Keratinocyte (primary cell): ENCODE results near the gene RBX1. TPM values are rescaled to one million over a fixed set of nuclear protein-coding genes. Genes with fewer than 3 reads are reported as not detected.

Experiments
- DNase-seq: peaks from one replicate; pipeline ENCODE4 v3.0.0-alpha.2; 2011; ENCODE audit warnings: low read depth, missing footprints, low spot score
- FAIRE-seq: peaks from 2 replicates; lab custom pipeline; 2011; peaks lifted over from hg19 to GRCh38; lab: Jason Lieb, UNC
- H2AFZ ChIP-seq: 2 replicates; pipeline ENCODE4 v1.6.0; 2012; ENCODE audit warnings: low read length, control low read depth, inconsistent platforms; ENCODE audit not compliant: control insufficient read depth
- H3K27ac ChIP-seq: 2 replicates; pipeline ENCODE4 v1.5.1; 2011; ENCODE audit warnings: low read length; ENCODE audit not compliant: control insufficient read depth, insufficient read depth
- H3K27me3 ChIP-seq: 3 replicates; pipeline ENCODE4 v1.6.0; 2011; ENCODE audit warnings: low read length; ENCODE audit not compliant: control insufficient read depth, insufficient read depth; ENCODE audit errors: extremely low read depth
- H3K36me3 ChIP-seq, 2 experiments: 2 replicates in 1 of 2; 3 replicates in 1 of 2; pipeline ENCODE4 v1.5.1; 2011; ENCODE audit warnings: low read length in 2 of 2, mild to moderate bottlenecking in 1 of 2; ENCODE audit not compliant: control insufficient read depth in 2 of 2, insufficient read depth in 2 of 2; ENCODE audit errors: extremely low read depth in 1 of 2
- H3K4me1 ChIP-seq: 3 replicates; pipeline ENCODE4 v1.5.1; 2011; ENCODE audit warnings: low read length; ENCODE audit not compliant: control insufficient read depth, insufficient read depth; ENCODE audit errors: extremely low read depth
- H3K4me2 ChIP-seq: 3 replicates; pipeline ENCODE4 v1.6.0; 2011; ENCODE audit warnings: low read depth, low read length; ENCODE audit not compliant: control insufficient read depth, insufficient read depth; ENCODE audit errors: extremely low read depth
- H3K4me3 ChIP-seq, 3 experiments: fragments of 200-600 bp in 1 of 3; sonication (generic) in 1 of 3; 2 replicates in 2 of 3; 3 replicates in 1 of 3; pipeline ENCODE4 v1.5.1; 2011 to 2016; ENCODE audit warnings: low read length in 3 of 3, mild to moderate bottlenecking in 3 of 3, control low read depth in 2 of 3, inconsistent platforms in 1 of 3, low read depth in 1 of 3, mixed read lengths in 1 of 3, mixed run types in 1 of 3, moderate library complexity in 1 of 3; ENCODE audit not compliant: control insufficient read depth in 2 of 3, insufficient read depth in 2 of 3; ENCODE audit errors: extremely low read depth in 1 of 3
- H3K79me2 ChIP-seq: 2 replicates; pipeline ENCODE4 v1.6.0; 2012; ENCODE audit warnings: low read length; ENCODE audit not compliant: control insufficient read depth, insufficient read depth
- H3K9ac ChIP-seq: 3 replicates; pipeline ENCODE4 v1.6.0; 2011; ENCODE audit warnings: low read length; ENCODE audit not compliant: control insufficient read depth, insufficient read depth; ENCODE audit errors: extremely low read depth
- H3K9me1 ChIP-seq: 3 replicates; pipeline ENCODE4 v1.6.0; 2011; ENCODE audit warnings: low read length; ENCODE audit not compliant: control insufficient read depth, insufficient read depth; ENCODE audit errors: extremely low read depth
- H3K9me3 ChIP-seq: 2 replicates; pipeline ENCODE4 v1.5.1; 2012; ENCODE audit warnings: low read depth, low read length; ENCODE audit not compliant: control insufficient read depth
- H4K20me1 ChIP-seq: 3 replicates; pipeline ENCODE4 v1.6.0; 2011; ENCODE audit warnings: low read length; ENCODE audit not compliant: control insufficient read depth, insufficient read depth; ENCODE audit errors: extremely low read depth
- CTCF ChIP-seq, 3 experiments: IDR thresholded peaks in 1 of 3; conservative IDR thresholded peaks in 1 of 3; optimal IDR thresholded peaks in 1 of 3; 2 replicates in 2 of 3; 3 replicates in 1 of 3; pipeline versions ENCODE3 to v1.5.1; 2011; ENCODE audit warnings: low read length in 3 of 3, mild to moderate bottlenecking in 3 of 3, moderate library complexity in 2 of 3, control low read depth in 1 of 3, inconsistent platforms in 1 of 3; ENCODE audit not compliant: insufficient read depth in 2 of 3; ENCODE audit errors: extremely low read depth in 1 of 3
- EZH2 ChIP-seq: IDR thresholded peaks from one replicate; pipeline ENCODE4 v1.6.1; 2012; ENCODE audit warnings: inconsistent platforms, mild to moderate bottlenecking, low read length, moderate library complexity
- dilution Hi-C: fragments of 300-500 bp; cut with MboI; formaldehyde crosslinking; loops from one replicate; pipeline ENCODE4 v1.7.0; 2020; ENCODE audit warnings: low sequenced_read_pairs; ENCODE audit not compliant: extremely low pct_ligation_motif_present
- polyA plus RNA-seq, 5 experiments: library from polyadenylated mRNA; depleted of rRNA in 3 of 5; stranded (reverse) in 3 of 5; stranded (forward) in 1 of 5; unstranded in 1 of 5; fragments of >200 nt; gene quantifications; 1 replicate in 1 of 5; 2 replicates in 3 of 5; 3 replicates in 1 of 5; pipeline versions ENCODE4 v1.2.1 to v1.2.3, GENCODE V29; 2011 to 2012; ENCODE audit warnings: missing spikeins in 2 of 5, low read depth in 1 of 5, low replicate concordance in 1 of 5

Gene RBX1
- polyA plus RNA-seq, 1 donor (not counting 4 experiments of a cell fraction or from before 2014, with no cell fraction given): 143 TPM

GRCh38 chr22:40979198-40979597 lies 28.0 kb downstream of the RBX1 start:
- H3K9ac ChIP-seq: no peak overlapping the region
- TF ChIP-seq EZH2: no peak
- TF ChIP-seq CTCF (optimal IDR thresholded peaks at IDR 0.05 in 1 of 3, IDR thresholded peaks at IDR 0.05 in 1 of 3, conservative IDR thresholded peaks at IDR 0.05 in 1 of 3; ENCODE audit: extremely low read depth in 1 of 3, insufficient read depth in 2 of 3, low read length in 3 of 3): no peak
- no peaks in the 10 kb centered on the region for H3K27me3 ChIP-seq
- no peaks in the 10 kb centered on the region for H4K20me1 ChIP-seq
- H3K4me2 ChIP-seq: no peak overlapping the region
- H3K27ac ChIP-seq: no peak overlapping the region
- H3K79me2 ChIP-seq: no peaks in the 10 kb centered on the region
- FAIRE-seq: no peak
- H3K36me3 ChIP-seq: no peaks in the 10 kb centered on the region
- no peak overlapping the region for H3K4me3 ChIP-seq
- no peaks in the 10 kb centered on the region for H3K4me1 ChIP-seq
- no peaks in the 10 kb centered on the region for H3K9me3 ChIP-seq
- no peak for DNase-seq
- H3K9me1 ChIP-seq: no peaks in the 10 kb centered on the region
- H2AFZ ChIP-seq: no peak overlapping the region
- dilution Hi-C loops: no loop called here

GRCh38 chr22:40979871-40980270 lies 28.7 kb downstream of the RBX1 start:
- dilution Hi-C loops: no loop called here

More at GRCh38 chr22:40979871-40980270, 28.7 kb downstream of the RBX1 start:
- H3K9me1 ChIP-seq: no peaks in the 10 kb centered on the region
- no peak overlapping the region for H3K4me2 ChIP-seq
- no peaks in the 10 kb centered on the region for H4K20me1 ChIP-seq
- no peaks in the 10 kb centered on the region for H3K4me1 ChIP-seq
- no peak for DNase-seq
- no peak overlapping the region for H3K27ac ChIP-seq
- H3K9me3 ChIP-seq: no peaks in the 10 kb centered on the region
- no peaks in the 10 kb centered on the region for H3K27me3 ChIP-seq
- H3K4me3 ChIP-seq: no peak overlapping the region
- no peak overlapping the region for H3K9ac ChIP-seq
- no peak for FAIRE-seq
- no peaks in the 10 kb centered on the region for H3K79me2 ChIP-seq
- TF ChIP-seq EZH2 (no peak), CTCF (optimal IDR thresholded peaks at IDR 0.05 in 1 of 3, IDR thresholded peaks at IDR 0.05 in 1 of 3, conservative IDR thresholded peaks at IDR 0.05 in 1 of 3; ENCODE audit: extremely low read depth in 1 of 3, insufficient read depth in 2 of 3, low read length in 3 of 3) (no peak)
- H2AFZ ChIP-seq: no peak overlapping the region
- no peaks in the 10 kb centered on the region for H3K36me3 ChIP-seq
